MCF 10A (cell line): ENCODE data around the gene OR5H14. TPM values are rescaled to one million over a fixed set of nuclear protein-coding genes. Genes with fewer than 3 reads are reported as not detected.

Experiments
- Bru-seq: library from RNA; stranded (reverse); fragments of 400-500 nt; gene quantifications from one replicate; lab custom pipeline; 2021; lab: Mats Ljungman, UMichigan
- BruChase-seq, 2 experiments: library from RNA; stranded (reverse); fragments of 400-500 nt; gene quantifications; one replicate each; lab custom pipeline; 2021; lab: Mats Ljungman, UMichigan
- BruUV-seq: library from RNA; stranded (reverse); fragments of 400-500 nt; replicated peaks from 2 replicates; lab custom pipeline; 2021; lab: Mats Ljungman, UMichigan
- CTCF ChIA-PET: fragments of 300-600 bp; sonication (Branson Sonifier 250); formaldehyde crosslinking; extraction: SDS; loops from one replicate; lab custom pipeline; 2021; ENCODE audit warnings: antibody characterized with exemption, inconsistent platforms; lab: Yijun Ruan, JAX
- POLR2A ChIA-PET: fragments of 300-600, 350-650 bp; sonication (Branson Sonifier 250); formaldehyde crosslinking; extraction: SDS; loops from one replicate; lab custom pipeline; 2020; ENCODE audit warnings: antibody characterized with exemption, inconsistent platforms; lab: Yijun Ruan, JAX
- DNase-seq: peaks from one replicate; pipeline ENCODE4 v3.0.0-alpha.2; 2018; ENCODE audit not compliant: unreplicated experiment
- H3K27ac Mint-ChIP-seq: one replicate; pipeline ENCODE4 v1.8.0; 2022; ENCODE audit warnings: mild to moderate bottlenecking, low read depth, mixed read lengths; ENCODE audit not compliant: unreplicated experiment
- H3K27me3 Mint-ChIP-seq: one replicate; pipeline ENCODE4 v1.8.0; 2022; ENCODE audit warnings: mixed read lengths; ENCODE audit not compliant: insufficient read depth, unreplicated experiment
- H3K36me3 Mint-ChIP-seq: one replicate; pipeline ENCODE4 v1.8.0; 2022; ENCODE audit warnings: mild to moderate bottlenecking, moderate library complexity, mixed read lengths; ENCODE audit not compliant: insufficient read depth, unreplicated experiment
- H3K4me1 Mint-ChIP-seq: one replicate; pipeline ENCODE4 v1.8.0; 2022; ENCODE audit warnings: mixed read lengths; ENCODE audit not compliant: insufficient read depth, unreplicated experiment
- H3K4me3 Mint-ChIP-seq: one replicate; pipeline ENCODE4 v1.8.0; 2022; ENCODE audit warnings: mild to moderate bottlenecking, moderate library complexity, mixed read lengths; ENCODE audit not compliant: unreplicated experiment
- H3K9me3 Mint-ChIP-seq: one replicate; pipeline ENCODE4 v1.8.0; 2022; ENCODE audit warnings: mixed read lengths; ENCODE audit not compliant: unreplicated experiment
- intact Hi-C: fragments of 100-400 bp; cut with micrococcal nuclease; formaldehyde crosslinking; loops from 2 replicates; pipeline ENCODE4 v1.14.1; 2022
- long read RNA-seq: library from polyadenylated mRNA; stranded (forward); transcript quantifications from one replicate; pipeline ENCODE4 v2.0.0, GENCODE V29; 2022
- total RNA-seq: library from RNA; stranded (reverse); gene quantifications from 2 replicates; pipeline ENCODE4 v1.2.3, GENCODE V29; 2022
- TF ChIP-seq, protein P1 (sequence below): fragments of 200-600 bp; IDR thresholded peaks from one replicate; pipeline ENCODE4 v1.8.0; 2022; ENCODE audit warnings: antibody characterized with exemption, mild to moderate bottlenecking; ENCODE audit not compliant: unreplicated experiment

The OR5H14 gene
- total RNA-seq (not detected in 2 replicates), Bru-seq, nascent RNA (not detected), BruChase-seq, experiment 1, labeled RNA remaining after a 6-hour chase (not detected), BruChase-seq, experiment 2, labeled RNA remaining after a 2-hour chase (not detected)
- long read RNA-seq, result 0 reads

DNA sequence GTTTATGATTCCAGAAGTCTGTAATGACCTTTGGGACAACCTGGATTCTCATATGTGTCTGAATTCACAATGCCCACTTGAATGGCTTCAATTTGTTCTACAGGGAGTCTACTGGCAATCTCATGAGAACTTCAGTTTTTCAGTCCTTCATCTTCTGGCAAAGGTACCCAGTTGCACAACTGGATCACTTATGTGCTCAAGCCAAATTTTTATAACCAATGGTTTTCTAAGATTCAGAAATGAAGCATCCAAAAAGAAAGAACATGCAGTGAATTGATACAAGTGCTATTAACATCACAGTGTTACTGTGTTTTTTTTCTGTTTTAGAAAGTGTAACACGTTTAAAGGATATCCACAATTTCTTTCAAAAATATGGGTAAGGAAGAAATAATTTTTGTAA lies at the start of gene OR5H14:
Gene OR5H14, plus strand, starts transcription at position 301 of the 400 bp plus-strand sequence. CDS start 1,907 bp downstream, outside the sequence.
- Mint-ChIP-seq H3K36me3 (no peaks in the 10 kb centered on the region), H3K9me3 (no peaks in the 10 kb centered on the region), H3K4me1 (no peaks in the 10 kb centered on the region), H3K27me3 (peaks cover 91% of the 10 kb centered on the region), H3K4me3 (no peak within 1 kb of the TSS), H3K27ac (no peak within 1 kb of the TSS)
- intact Hi-C loops, result no loop called here
- TF ChIP-seq, protein P1, sequence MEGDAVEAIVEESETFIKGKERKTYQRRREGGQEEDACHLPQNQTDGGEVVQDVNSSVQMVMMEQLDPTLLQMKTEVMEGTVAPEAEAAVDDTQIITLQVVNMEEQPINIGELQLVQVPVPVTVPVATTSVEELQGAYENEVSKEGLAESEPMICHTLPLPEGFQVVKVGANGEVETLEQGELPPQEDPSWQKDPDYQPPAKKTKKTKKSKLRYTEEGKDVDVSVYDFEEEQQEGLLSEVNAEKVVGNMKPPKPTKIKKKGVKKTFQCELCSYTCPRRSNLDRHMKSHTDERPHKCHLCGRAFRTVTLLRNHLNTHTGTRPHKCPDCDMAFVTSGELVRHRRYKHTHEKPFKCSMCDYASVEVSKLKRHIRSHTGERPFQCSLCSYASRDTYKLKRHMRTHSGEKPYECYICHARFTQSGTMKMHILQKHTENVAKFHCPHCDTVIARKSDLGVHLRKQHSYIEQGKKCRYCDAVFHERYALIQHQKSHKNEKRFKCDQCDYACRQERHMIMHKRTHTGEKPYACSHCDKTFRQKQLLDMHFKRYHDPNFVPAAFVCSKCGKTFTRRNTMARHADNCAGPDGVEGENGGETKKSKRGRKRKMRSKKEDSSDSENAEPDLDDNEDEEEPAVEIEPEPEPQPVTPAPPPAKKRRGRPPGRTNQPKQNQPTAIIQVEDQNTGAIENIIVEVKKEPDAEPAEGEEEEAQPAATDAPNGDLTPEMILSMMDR, result no peak
- no peak for DNase-seq
- ChIA-PET CTCF (no interaction called here), POLR2A (no interaction called here)
- no TSS peak for BruUV-seq

DNA sequence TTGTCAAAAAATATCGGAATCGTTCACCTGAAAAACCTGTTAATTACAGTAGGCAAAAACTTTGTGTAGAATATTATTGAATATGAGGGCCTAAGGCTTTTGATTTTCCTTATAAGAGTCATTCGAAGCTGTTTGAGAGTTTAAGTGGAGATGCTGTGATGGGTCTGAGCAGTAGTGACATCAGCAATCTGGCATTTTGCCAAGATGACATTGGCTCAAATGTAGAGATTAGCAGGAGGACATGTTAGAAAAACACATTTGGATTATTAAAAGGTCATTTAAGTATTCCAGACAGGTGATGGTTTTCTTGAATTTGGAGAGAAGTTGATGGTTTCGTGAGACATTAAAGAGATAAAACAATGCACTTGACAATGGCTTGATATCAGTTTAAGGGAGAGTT lies 47.4 kb upstream of the OR5H14 start:
- Mint-ChIP-seq H3K27me3 (peaks cover 7% of the 10 kb centered on the region), H3K4me1 (no peaks in the 10 kb centered on the region), H3K4me3 (no peak overlapping the region), H3K9me3 (no peaks in the 10 kb centered on the region), H3K36me3 (no peaks in the 10 kb centered on the region), H3K27ac (no peak overlapping the region)
- CTCF ChIA-PET, result interaction anchor here (0.7 kb wide), 1 partner anchor 287 kb away, joined by 3 read pairs; no protein-coding TSS in a partner anchor
- TF ChIP-seq, protein P1, result no peak
- no TSS peak for BruUV-seq
- intact Hi-C loops, result no loop called here
- POLR2A ChIA-PET, result interaction anchor here (0.7 kb wide), 1 partner anchor 188 kb away, joined by 3 read pairs; no protein-coding TSS in a partner anchor
- DNase-seq, result no peak

DNA sequence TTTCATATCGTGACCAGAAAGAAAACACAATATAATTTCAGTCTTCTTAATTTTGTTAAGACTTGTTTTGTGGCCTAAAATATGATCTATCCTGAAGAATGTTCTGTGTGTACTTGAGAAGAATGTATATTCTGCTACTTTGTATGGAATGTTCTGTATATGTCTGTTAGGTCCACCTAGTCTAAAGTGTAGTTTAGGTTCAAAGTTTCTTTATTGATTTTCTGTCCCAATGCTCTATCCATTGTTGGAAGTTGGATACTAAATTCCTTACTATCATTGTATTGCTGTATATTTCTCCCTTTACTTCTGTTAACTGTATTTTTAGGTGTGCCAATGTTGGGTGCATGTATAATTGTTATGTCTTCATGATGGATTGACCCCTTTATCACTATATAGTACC lies 39.1 kb upstream of the OR5H14 start:
- intact Hi-C loops, result no loop called here
- H3K4me3 Mint-ChIP-seq, result no peak overlapping the region
- H3K4me1 Mint-ChIP-seq, result no peaks in the 10 kb centered on the region
- no TSS peak for BruUV-seq
- DNase-seq, result no peak
- H3K27ac Mint-ChIP-seq, result no peak overlapping the region
- no peaks in the 10 kb centered on the region for H3K9me3 Mint-ChIP-seq
- ChIA-PET CTCF (interaction anchor here (0.7 to 1.1 kb wide), 2 partner anchors 183 to 221 kb away, joined by 3 to 4 read pairs; no protein-coding TSS in a partner anchor), POLR2A (no interaction called here)
- H3K27me3 Mint-ChIP-seq, result peaks cover 19% of the 10 kb centered on the region
- no peaks in the 10 kb centered on the region for H3K36me3 Mint-ChIP-seq
- TF ChIP-seq, protein P1, result no peak

DNA sequence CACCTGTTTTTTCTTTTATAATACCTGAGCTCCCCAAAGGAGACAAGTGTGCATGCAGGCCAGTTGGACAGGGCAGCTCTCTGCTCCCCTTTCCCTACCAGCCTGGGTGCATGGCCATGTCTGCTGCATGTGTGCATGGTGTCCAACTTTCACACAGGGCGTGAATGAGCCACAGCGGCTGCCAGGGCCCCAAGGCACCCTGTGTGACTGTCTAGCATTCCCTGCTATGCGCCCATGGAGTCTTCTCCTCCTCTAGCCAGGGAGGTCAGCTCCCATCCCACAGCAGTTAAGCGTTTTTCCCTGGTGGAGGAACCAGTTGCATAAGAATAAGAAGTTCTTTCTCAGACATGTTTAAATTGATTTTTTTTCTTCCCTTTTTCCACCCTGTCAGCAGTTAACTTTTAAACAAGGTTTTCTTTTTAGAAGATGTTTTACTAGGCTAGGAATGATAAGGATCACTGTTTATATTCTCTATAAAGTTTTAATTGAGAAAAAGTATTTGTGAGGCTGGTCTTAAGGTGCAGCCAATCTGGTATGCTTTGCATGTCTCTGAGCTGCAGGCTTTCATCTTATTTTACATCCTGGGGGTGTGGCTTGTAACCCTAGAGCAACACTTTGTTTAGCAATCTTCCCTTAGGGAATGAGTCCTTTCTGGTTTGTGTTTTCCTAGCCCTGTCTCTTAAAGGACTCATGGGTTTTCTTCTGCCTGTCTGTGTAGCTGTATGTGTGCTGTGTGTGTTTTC lies 37.3 kb upstream of the OR5H14 start:
- DNase-seq, result no peak
- peaks cover 19% of the 10 kb centered on the region for H3K27me3 Mint-ChIP-seq
- no peaks in the 10 kb centered on the region for H3K9me3 Mint-ChIP-seq
- POLR2A ChIA-PET, result no interaction called here
- intact Hi-C loops, result no loop called here
- TF ChIP-seq, protein P1, result no peak
- H3K27ac Mint-ChIP-seq, result no peak overlapping the region
- no peaks in the 10 kb centered on the region for H3K36me3 Mint-ChIP-seq
- no peaks in the 10 kb centered on the region for H3K4me1 Mint-ChIP-seq
- H3K4me3 Mint-ChIP-seq, result no peak overlapping the region
- BruUV-seq, result no TSS peak
- CTCF ChIA-PET, result interaction anchor here (1.1 kb wide), 1 partner anchor 219 kb away, joined by 3 read pairs; no protein-coding TSS in a partner anchor
